GM21367 (cell line): ENCODE measurements around the gene LCE1B.

Source experiments
- ATAC-seq: cut with Tn5 transposase; IDR thresholded peaks from one replicate; pipeline ENCODE4 v1.9.1; 2021; ENCODE audit not compliant: unreplicated experiment

Gene LCE1B

GRCh38 chr1:152860129-152860528 is 48.4 kb downstream of the LCE1B start:
- ATAC-seq = no peak

- no peak for ATAC-seq
These were observed 49.6 kb downstream of the LCE1B start for GRCh38 chr1:152861374-152861773.
